IMR-90 (cell line): ENCODE measurements around the gene FAM20C. TPM values are rescaled to one million over a fixed set of nuclear protein-coding genes. Genes with fewer than 3 reads are reported as not detected.

ENCODE experiments used
- ATAC-seq: fragments of 200-7000 bp; cut with Tn5 transposase; 2 replicates; pipeline ENCODE4 v1.9.1; 2020; ENCODE audit warnings: low read depth, mild to moderate bottlenecking, moderate library complexity
- BruUV-seq: library from RNA; stranded (reverse); fragments of 400-500 nt; replicated peaks from 2 replicates; lab custom pipeline; 2021; lab: Mats Ljungman, UMichigan
- CTCF ChIA-PET: fragments of 300-600 bp; formaldehyde crosslinking; extraction: SDS; loops from one replicate; lab custom pipeline; 2021; ENCODE audit warnings: antibody characterized with exemption; lab: Yijun Ruan, JAX
- POLR2A ChIA-PET: fragments of 300-600 bp; sonication (Branson Sonifier 250); formaldehyde crosslinking; loops from one replicate; lab custom pipeline; 2022; ENCODE audit warnings: antibody characterized with exemption; ENCODE audit not compliant: unreplicated experiment; lab: Charles Lee
- DNase-seq: peaks from one replicate; pipeline ENCODE4 v3.0.0; 2013
- H2AFZ ChIP-seq: replicated peaks from 2 replicates; pipeline ENCODE3; 2013; ENCODE audit warnings: low read length, mild to moderate bottlenecking; ENCODE audit not compliant: poor library complexity
- H2AK5ac ChIP-seq: 2 replicates; pipeline ENCODE4 v1.6.1; 2013; ENCODE audit warnings: low read depth, low read length, inconsistent platforms
- H2AK9ac ChIP-seq: replicated peaks from 2 replicates; pipeline ENCODE3; 2013; ENCODE audit warnings: mild to moderate bottlenecking, low read depth, low read length, moderate library complexity; ENCODE audit not compliant: poor library complexity
- H2BK120ac ChIP-seq: 2 replicates; pipeline ENCODE4 v1.6.1; 2013; ENCODE audit warnings: low read depth, low read length, inconsistent platforms
- H2BK15ac ChIP-seq: 3 replicates; pipeline ENCODE4 v1.6.1; 2013; ENCODE audit warnings: low read depth, low read length, inconsistent platforms
- H2BK20ac ChIP-seq: 2 replicates; pipeline ENCODE4 v1.6.1; 2013; ENCODE audit warnings: low read depth, mild to moderate bottlenecking, inconsistent platforms, low read length, moderate library complexity
- H2BK5ac ChIP-seq: 2 replicates; pipeline ENCODE4 v1.6.1; 2013; ENCODE audit warnings: mild to moderate bottlenecking, low read depth, low read length, inconsistent platforms; ENCODE audit not compliant: poor library complexity, severe bottlenecking
- H3K14ac ChIP-seq: replicated peaks from 2 replicates; pipeline ENCODE4 v1.6.1; 2013; ENCODE audit warnings: low read depth, low read length, inconsistent platforms
- H3K18ac ChIP-seq: 2 replicates; pipeline ENCODE4 v1.6.1; 2013; ENCODE audit warnings: low read depth, low read length, control low read depth
- H3K23ac ChIP-seq: 2 replicates; pipeline ENCODE4 v1.6.1; 2013; ENCODE audit warnings: low read depth, low read length, inconsistent platforms
- H3K27ac ChIP-seq: 2 replicates; pipeline ENCODE4 v1.5.1; 2013; ENCODE audit warnings: mild to moderate bottlenecking, control low read depth, low read length; ENCODE audit not compliant: insufficient read depth
- H3K27me3 ChIP-seq: 2 replicates; pipeline ENCODE4 v1.6.1; 2013; ENCODE audit warnings: low read length; ENCODE audit not compliant: control insufficient read depth, insufficient read depth
- H3K36me3 ChIP-seq: 2 replicates; pipeline ENCODE4 v1.6.1; 2013; ENCODE audit warnings: low read length, mixed read lengths; ENCODE audit not compliant: control insufficient read depth, insufficient read depth
- H3K4ac ChIP-seq: 2 replicates; pipeline ENCODE4 v1.6.1; 2013; ENCODE audit warnings: low read depth, low read length, inconsistent platforms
- H3K4me1 ChIP-seq: 2 replicates; pipeline ENCODE4 v1.6.1; 2013; ENCODE audit warnings: low read length, mixed read lengths; ENCODE audit not compliant: control insufficient read depth, insufficient read depth
- H3K4me2 ChIP-seq: 2 replicates; pipeline ENCODE4 v1.6.1; 2013; ENCODE audit warnings: low read depth, mild to moderate bottlenecking, control low read depth, low read length, moderate library complexity
- H3K4me3 ChIP-seq: 2 replicates; pipeline ENCODE4 v1.5.1; 2013; ENCODE audit warnings: low read depth, mild to moderate bottlenecking, control low read depth, low read length, moderate library complexity; ENCODE audit not compliant: insufficient read depth
- H3K56ac ChIP-seq: 2 replicates; pipeline ENCODE4 v1.6.1; 2013; ENCODE audit warnings: low read length, inconsistent platforms; ENCODE audit not compliant: insufficient read depth; ENCODE audit errors: extremely low read depth
- H3K79me1 ChIP-seq, 2 experiments: 2 replicates each; pipeline ENCODE4 v1.6.1; 2013; ENCODE audit warnings: low read length in 2 of 2, inconsistent platforms in 1 of 2, low read depth in 1 of 2
- H3K9ac ChIP-seq: 2 replicates; pipeline ENCODE4 v1.6.1; 2013; ENCODE audit warnings: low read depth, low read length, control low read depth
- H3K9me1 ChIP-seq: 2 replicates; pipeline ENCODE4 v1.6.1; 2013; ENCODE audit warnings: low read length, inconsistent platforms; ENCODE audit not compliant: insufficient read depth
- H3K9me3 ChIP-seq: 2 replicates; pipeline ENCODE4 v1.6.1; 2013; ENCODE audit warnings: low read length; ENCODE audit not compliant: control insufficient read depth, insufficient read depth
- H4K20me1 ChIP-seq: 2 replicates; pipeline ENCODE4 v1.6.1; 2013; ENCODE audit warnings: low read length, inconsistent platforms; ENCODE audit not compliant: insufficient read depth
- H4K5ac ChIP-seq: 2 replicates; pipeline ENCODE4 v1.6.1; 2013; ENCODE audit warnings: mild to moderate bottlenecking, low read depth, low read length, control low read depth
- H4K8ac ChIP-seq, 2 experiments: 2 replicates each; pipeline ENCODE4 v1.6.1; 2013; ENCODE audit warnings: low read depth in 2 of 2, low read length in 2 of 2, control low read depth in 1 of 2, inconsistent platforms in 1 of 2
- H4K91ac ChIP-seq: 2 replicates; pipeline ENCODE4 v1.6.1; 2013; ENCODE audit warnings: low read depth, low read length, inconsistent platforms; ENCODE audit not compliant: insufficient read depth
- BHLHE40 ChIP-seq: fragments of 150-350 bp; IDR thresholded peaks from 2 replicates; pipeline ENCODE4 v1.6.1; 2016; ENCODE audit warnings: mild to moderate bottlenecking, low read depth, low read length
- CEBPB ChIP-seq: IDR thresholded peaks from 2 replicates; pipeline ENCODE4 v1.6.1; 2012; ENCODE audit warnings: low read depth, low read length, improper control_type of control experiment
- CHD1 ChIP-seq: IDR thresholded peaks from 2 replicates; pipeline ENCODE4 v1.6.1; 2012; ENCODE audit warnings: low read depth, low read length, improper control_type of control experiment
- CTCF ChIP-seq: conservative IDR thresholded peaks from 2 replicates; pipeline ENCODE4 v1.5.1; 2012; ENCODE audit warnings: mild to moderate bottlenecking, low read depth, low read length, improper control_type of control experiment
- ELK1 ChIP-seq: fragments of 150-350 bp; IDR thresholded peaks from 2 replicates; pipeline ENCODE4 v1.6.1; 2016; ENCODE audit warnings: low read depth, mild to moderate bottlenecking, low read length, moderate library complexity, borderline replicate concordance
- FOS ChIP-seq: fragments of 150-350 bp; IDR thresholded peaks from 2 replicates; pipeline ENCODE4 v1.6.1; 2016; ENCODE audit warnings: low read depth, low read length
- MAFK ChIP-seq: IDR thresholded peaks from 2 replicates; pipeline ENCODE4 v1.6.1; 2012; ENCODE audit warnings: low read depth, low read length, improper control_type of control experiment
- MAZ ChIP-seq: IDR thresholded peaks from 2 replicates; pipeline ENCODE4 v1.6.1; 2012; ENCODE audit warnings: low read depth, mild to moderate bottlenecking, low read length, improper control_type of control experiment, moderate library complexity, borderline replicate concordance
- MXI1 ChIP-seq: IDR thresholded peaks from 2 replicates; pipeline ENCODE4 v1.6.1; 2012; ENCODE audit warnings: low read depth, mild to moderate bottlenecking, low read length, moderate library complexity, borderline replicate concordance
- NFE2L2 ChIP-seq: fragments of 150-350 bp; IDR thresholded peaks from 2 replicates; pipeline ENCODE4 v1.6.1; 2016; ENCODE audit warnings: low read depth, mild to moderate bottlenecking, low read length
- RAD21 ChIP-seq: IDR thresholded peaks from 2 replicates; pipeline ENCODE4 v1.6.1; 2012; ENCODE audit warnings: low read length, improper control_type of control experiment
- RCOR1 ChIP-seq: IDR thresholded peaks from 2 replicates; pipeline ENCODE4 v1.6.1; 2012; ENCODE audit warnings: mild to moderate bottlenecking, low read length, improper control_type of control experiment; ENCODE audit not compliant: insufficient replicate concordance
- RFX5 ChIP-seq: IDR thresholded peaks from 2 replicates; pipeline ENCODE4 v1.8.0; 2012; ENCODE audit warnings: low read depth, mild to moderate bottlenecking, low read length, moderate library complexity
- SMC3 ChIP-seq: fragments of 150-350 bp; IDR thresholded peaks from 2 replicates; pipeline ENCODE4 v1.6.1; 2016; ENCODE audit warnings: low read depth, mild to moderate bottlenecking, antibody characterized with exemption, low read length, moderate library complexity
- USF2 ChIP-seq: fragments of 150-350 bp; IDR thresholded peaks from 2 replicates; pipeline ENCODE4 v1.6.1; 2017; ENCODE audit warnings: mild to moderate bottlenecking, antibody characterized with exemption, low read length, low read depth
- WGBS, 2 experiments: methylation state at CpG; one replicate each; pipeline versions ENCODE4 v1.1.5 to v1.1.7; 2013; ENCODE audit warnings: missing lambda C conversion rate in 2 of 2; ENCODE audit not compliant: insufficient read length in 1 of 2; ENCODE audit errors: extremely low coverage in 2 of 2; 5-methylcytosine and 5-hydroxymethylcytosine counted together
- dilution Hi-C: fragments of 300-500 bp; cut with HindIII; formaldehyde crosslinking; loops from one replicate; pipeline ENCODE4 v1.14.3; 2018; ENCODE audit warnings: low sequenced_read_pairs; ENCODE audit not compliant: unreplicated experiment
- in situ Hi-C: fragments of 300-500 bp; cut with MboI; formaldehyde crosslinking; loops from 3 replicates; pipeline ENCODE4 v1.14.3; 2019; ENCODE audit warnings: low sequenced_read_pairs, inconsistent platforms, mixed read lengths
- intact Hi-C: fragments of 100-400 bp; cut with micrococcal nuclease; formaldehyde crosslinking; loops from 2 replicates; pipeline ENCODE4 v1.10.0; 2022
- polyA plus RNA-seq, 3 experiments: library from polyadenylated mRNA; depleted of rRNA; stranded (reverse); fragments of >200 nt; gene quantifications; 2 replicates each; pipeline ENCODE4 v1.2.3, GENCODE V29; 2012; ENCODE audit warnings: low replicate concordance in 1 of 3
- total RNA-seq: library from RNA; depleted of rRNA; stranded (reverse); fragments of >200 nt; gene quantifications from 2 replicates; pipeline ENCODE4 v1.2.3, GENCODE V29; 2012

Gene FAM20C
- total and polyA plus RNA-seq, 2 of the 4 experiments (the other 2 are of a cell fraction) = 7.7 to 36.6 TPM

- Histone ChIP-seq H2BK15ac (no peak overlapping the region), H2AFZ (no peak overlapping the region), H3K23ac (no peak overlapping the region), H3K4me3 (no peak overlapping the region), H4K5ac (no peak overlapping the region), H2AK5ac (no peak overlapping the region), H3K4me1 (no peaks in the 10 kb centered on the region), H4K20me1 (no peaks in the 10 kb centered on the region; the same call in 1 of the 2 replicates), H3K9me1 (no peaks in the 10 kb centered on the region), H2AK9ac (no peak overlapping the region), H2BK5ac (no peak overlapping the region), H3K9me3 (peaks cover 1% of the 10 kb centered on the region; the same call in 1 of the 2 replicates), H3K27ac (no peak overlapping the region), H3K18ac (no peak overlapping the region), H2BK20ac (no peak overlapping the region), H2BK120ac (no peak overlapping the region), H3K4ac (no peak overlapping the region), H3K27me3 (no peaks in the 10 kb centered on the region), H3K9ac (no peak overlapping the region), H3K14ac (no peak overlapping the region), H3K79me1 (no peaks in the 10 kb centered on the region), H3K4me2 (no peak overlapping the region), H4K8ac (no peak overlapping the region), H3K36me3 (peaks cover 96% of the 10 kb centered on the region), H4K91ac (no peak overlapping the region), H3K56ac (no peak overlapping the region)
- TF ChIP-seq RFX5 = no peak
- TF ChIP-seq SMC3 = no peak
- no peak for TF ChIP-seq FOS
- TF ChIP-seq MAFK = no peak
- no peak for TF ChIP-seq MXI1
- TF ChIP-seq RAD21 = no peak
- TF ChIP-seq CHD1 = no peak
- TF ChIP-seq ELK1 = no peak
- TF ChIP-seq CTCF = no peak
- TF ChIP-seq USF2 = no peak
- TF ChIP-seq RCOR1 = no peak
- no peak for TF ChIP-seq CEBPB
- no peak for TF ChIP-seq MAZ
- TF ChIP-seq BHLHE40 = no peak
- no peak for TF ChIP-seq NFE2L2
- 94% methylated on average over 29 of the region's 41 CpGs; no CpG with 5 or more reads in 1 of the 2 experiments for WGBS, 2 experiments
- no TSS peak for BruUV-seq
- CTCF ChIA-PET = no interaction called here
- ATAC-seq = no peak
- intact Hi-C loops (no loop called here), dilution Hi-C loops (no loop called here), in situ Hi-C loops (no loop called here)
- no peak for DNase-seq
- POLR2A ChIA-PET = no interaction called here
Measured at GRCh38 chr7:253581-254336, 61.4 kb downstream of the FAM20C start.
